ENCODE data around the gene PCSK4. TPM values are rescaled to one million over a fixed set of nuclear protein-coding genes. Genes with fewer than 3 reads are reported as not detected.
A peak's percentile ranks its signal among the peaks of the same experiment; 100 is the strongest.

Gene PCSK4
- total RNA-seq, 1 donor from 2014 or later, result 3.2 TPM

DNA sequence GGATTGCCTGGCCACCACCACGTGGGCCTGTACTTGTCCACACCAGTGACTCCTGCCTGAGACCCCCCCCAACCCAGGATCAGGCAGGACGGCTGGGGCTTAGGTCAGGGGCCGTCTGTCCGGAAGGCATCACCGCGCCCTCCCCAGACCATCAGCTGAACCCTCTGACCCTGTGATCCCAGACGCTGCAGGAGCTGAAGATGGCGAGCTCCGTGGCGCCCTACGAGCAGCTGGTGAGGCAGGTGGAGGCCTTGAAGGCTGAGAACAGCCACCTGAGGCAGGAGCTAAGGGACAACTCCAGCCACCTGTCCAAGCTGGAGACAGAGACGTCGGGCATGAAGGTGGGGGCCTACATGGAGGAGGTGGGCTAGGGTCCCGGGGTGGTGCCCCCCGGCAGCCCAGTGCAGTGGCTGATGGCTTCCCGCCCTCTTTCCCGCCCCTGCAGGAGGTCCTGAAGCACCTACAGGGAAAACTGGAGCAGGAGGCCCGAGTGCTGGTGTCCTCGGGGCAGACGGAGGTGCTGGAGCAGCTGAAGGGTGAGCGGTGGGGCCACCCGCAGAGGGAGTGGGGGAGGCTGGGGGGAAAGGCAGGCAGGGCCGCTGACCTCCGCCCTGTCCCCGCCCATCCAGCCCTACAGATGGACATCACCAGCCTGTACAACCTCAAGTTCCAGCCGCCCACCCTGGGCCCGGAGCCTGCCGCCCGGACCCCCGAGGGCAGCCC is 37.2 kb downstream of the PCSK4 start:
- TF ChIP-seq CTCF (IDR thresholded peaks at IDR 0.05), result no peak
- no peak overlapping the region for H3K4me3 Mint-ChIP-seq (ENCODE audit: unreplicated experiment)
- H3K27me3 Mint-ChIP-seq (ENCODE audit: unreplicated experiment), result peaks cover 36% of the 10 kb centered on the region
- H3K4me1 Mint-ChIP-seq (ENCODE audit: unreplicated experiment), result peaks cover 9% of the 10 kb centered on the region
- DNase-seq (ENCODE audit: extremely low spot score, unreplicated experiment), result no peak
- no peaks in the 10 kb centered on the region for H3K9me3 Mint-ChIP-seq (ENCODE audit: unreplicated experiment)
- no peak overlapping the region for H3K27ac Mint-ChIP-seq (ENCODE audit: unreplicated experiment)
- no peaks in the 10 kb centered on the region for H3K36me3 Mint-ChIP-seq (ENCODE audit: unreplicated experiment)

DNA sequence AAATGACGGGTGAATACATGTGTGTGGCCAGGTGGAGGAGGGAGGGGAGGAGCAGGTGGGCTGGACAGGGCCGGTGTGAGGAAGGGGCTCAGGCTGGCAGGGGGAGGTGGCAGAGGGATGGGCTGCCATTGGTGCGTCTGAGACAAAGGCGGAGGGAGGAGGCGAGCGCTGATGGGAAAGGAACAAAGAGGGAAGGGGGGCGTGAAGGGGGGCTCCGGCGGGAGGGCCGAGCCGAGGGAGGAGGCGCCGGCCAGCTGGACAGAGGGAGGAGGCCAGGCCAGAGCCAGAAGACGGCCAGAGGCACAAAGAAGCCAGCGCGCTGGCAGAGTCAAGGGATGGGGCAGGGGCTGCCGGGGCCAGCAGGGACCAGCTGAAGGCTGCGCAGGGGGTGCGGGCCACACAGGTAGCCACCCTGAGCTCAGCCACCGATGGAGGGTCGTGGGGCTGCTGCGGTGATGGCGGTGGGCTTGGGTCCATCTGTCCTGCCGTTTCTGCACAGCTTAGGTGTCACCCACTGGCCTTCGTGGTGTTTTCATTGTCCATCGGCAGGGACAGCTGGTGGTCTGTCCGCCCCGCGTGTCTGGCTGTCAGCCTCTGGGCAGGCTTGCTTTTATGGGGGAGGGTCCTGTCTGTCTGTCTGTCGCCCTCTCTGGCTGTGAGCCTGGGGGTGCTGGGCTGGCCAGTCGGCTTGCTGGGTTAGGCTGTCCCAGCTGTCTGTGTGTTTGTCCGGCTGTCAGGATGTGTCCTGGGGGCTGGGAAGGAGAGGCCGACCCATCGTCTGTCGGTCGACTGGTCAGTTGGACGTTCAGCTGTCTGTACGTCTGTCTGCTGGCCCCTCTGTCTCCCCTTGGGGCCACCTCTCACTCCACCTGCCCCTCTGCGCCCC is 38.0 kb downstream of the PCSK4 start:
- Mint-ChIP-seq H3K36me3 (ENCODE audit: unreplicated experiment) (no peaks in the 10 kb centered on the region), H3K4me1 (ENCODE audit: unreplicated experiment) (peaks cover 13% of the 10 kb centered on the region), H3K4me3 (ENCODE audit: unreplicated experiment) (no peak overlapping the region), H3K27me3 (ENCODE audit: unreplicated experiment) (peaks cover 44% of the 10 kb centered on the region), H3K9me3 (ENCODE audit: unreplicated experiment) (no peaks in the 10 kb centered on the region), H3K27ac (ENCODE audit: unreplicated experiment) (no peak overlapping the region)
- no peak for DNase-seq (ENCODE audit: extremely low spot score, unreplicated experiment)
- no peak for TF ChIP-seq CTCF (IDR thresholded peaks at IDR 0.05)

- Mint-ChIP-seq H3K4me1 (ENCODE audit: unreplicated experiment) (peaks cover 14% of the 10 kb centered on the region), H3K27me3 (ENCODE audit: unreplicated experiment) (peaks cover 45% of the 10 kb centered on the region), H3K36me3 (ENCODE audit: unreplicated experiment) (no peaks in the 10 kb centered on the region), H3K4me3 (ENCODE audit: unreplicated experiment) (no peak overlapping the region), H3K27ac (ENCODE audit: unreplicated experiment) (no peak overlapping the region), H3K9me3 (ENCODE audit: unreplicated experiment) (no peaks in the 10 kb centered on the region)
- DNase-seq (ENCODE audit: extremely low spot score, unreplicated experiment), result no peak
- TF ChIP-seq CTCF (IDR thresholded peaks at IDR 0.05), result no peak
Observed at GRCh38 chr19:1450735-1451731, 39.1 kb downstream of the PCSK4 start.

DNA sequence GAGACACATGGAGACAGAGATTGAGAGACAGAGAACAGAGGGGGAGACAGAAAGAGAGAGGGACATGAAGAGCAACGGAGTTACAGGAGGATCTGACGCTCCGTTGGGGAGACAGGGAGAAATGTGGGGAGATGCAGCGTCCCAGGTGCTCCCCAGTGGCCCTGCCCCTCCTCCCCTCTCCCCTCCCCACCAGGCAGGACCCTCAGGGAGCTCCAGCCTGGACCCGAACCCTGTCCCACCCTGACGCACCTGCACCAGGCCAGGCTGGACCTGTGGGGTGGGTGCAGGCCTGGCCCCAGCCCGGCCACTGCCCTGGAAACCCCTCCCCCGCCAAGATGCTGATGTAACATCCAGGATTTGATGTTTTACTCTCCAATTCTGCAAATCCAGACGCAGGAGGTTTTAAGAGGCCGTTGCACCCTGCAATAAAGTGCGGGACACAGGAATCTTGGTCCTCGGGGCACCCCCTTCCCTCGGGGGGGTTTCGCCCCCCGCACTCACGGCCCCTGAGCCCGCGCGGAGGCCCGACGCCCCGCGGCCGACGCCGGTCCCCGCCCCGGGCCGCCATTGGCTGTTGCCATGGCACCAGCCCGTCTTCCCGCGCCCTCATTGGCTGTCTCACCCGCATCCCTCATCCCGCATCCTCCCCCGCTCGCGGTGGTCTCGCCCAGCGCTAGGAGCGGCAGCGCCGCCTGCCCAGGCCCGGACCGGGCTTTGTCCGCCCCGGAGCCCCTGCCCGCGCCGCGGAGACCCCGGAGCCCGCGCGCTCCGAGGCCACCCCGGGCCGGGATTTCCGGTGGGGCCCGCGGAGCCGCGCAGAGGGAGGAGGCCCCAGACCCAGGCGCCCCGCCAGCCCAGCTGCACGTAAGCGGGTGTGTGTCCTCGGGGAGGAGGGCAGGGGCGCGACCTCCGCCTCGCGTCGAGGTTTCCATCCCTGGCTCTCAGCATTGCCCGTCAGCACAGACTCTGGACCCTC is 40.4 kb downstream of the PCSK4 start, which contains the start of gene APC2:
Gene APC2, plus strand, starts transcription at position 655 of the 976 bp plus-strand sequence. CDS start 2,881 bp downstream, outside the sequence.
- no peak within 1 kb of the TSS for H3K27ac Mint-ChIP-seq (ENCODE audit: unreplicated experiment)

More for the DNA sequence above, 40.4 kb downstream of the PCSK4 start, which contains the start of gene APC2:
- Mint-ChIP-seq H3K4me1 (ENCODE audit: unreplicated experiment) (peaks cover 21% of the 10 kb centered on the region), H3K4me3 (ENCODE audit: unreplicated experiment) (peak within 1 kb of the TSS; percentile 47), H3K27me3 (ENCODE audit: unreplicated experiment) (peaks cover 43% of the 10 kb centered on the region), H3K36me3 (ENCODE audit: unreplicated experiment) (no peaks in the 10 kb centered on the region), H3K9me3 (ENCODE audit: unreplicated experiment) (no peaks in the 10 kb centered on the region)
- no peak for TF ChIP-seq CTCF (IDR thresholded peaks at IDR 0.05)
- DNase-seq (ENCODE audit: extremely low spot score, unreplicated experiment), result no peak
